ENCODE measurements around the gene PPA1.

- TF ChIP-seq, protein P1, sequence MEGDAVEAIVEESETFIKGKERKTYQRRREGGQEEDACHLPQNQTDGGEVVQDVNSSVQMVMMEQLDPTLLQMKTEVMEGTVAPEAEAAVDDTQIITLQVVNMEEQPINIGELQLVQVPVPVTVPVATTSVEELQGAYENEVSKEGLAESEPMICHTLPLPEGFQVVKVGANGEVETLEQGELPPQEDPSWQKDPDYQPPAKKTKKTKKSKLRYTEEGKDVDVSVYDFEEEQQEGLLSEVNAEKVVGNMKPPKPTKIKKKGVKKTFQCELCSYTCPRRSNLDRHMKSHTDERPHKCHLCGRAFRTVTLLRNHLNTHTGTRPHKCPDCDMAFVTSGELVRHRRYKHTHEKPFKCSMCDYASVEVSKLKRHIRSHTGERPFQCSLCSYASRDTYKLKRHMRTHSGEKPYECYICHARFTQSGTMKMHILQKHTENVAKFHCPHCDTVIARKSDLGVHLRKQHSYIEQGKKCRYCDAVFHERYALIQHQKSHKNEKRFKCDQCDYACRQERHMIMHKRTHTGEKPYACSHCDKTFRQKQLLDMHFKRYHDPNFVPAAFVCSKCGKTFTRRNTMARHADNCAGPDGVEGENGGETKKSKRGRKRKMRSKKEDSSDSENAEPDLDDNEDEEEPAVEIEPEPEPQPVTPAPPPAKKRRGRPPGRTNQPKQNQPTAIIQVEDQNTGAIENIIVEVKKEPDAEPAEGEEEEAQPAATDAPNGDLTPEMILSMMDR (IDR thresholded peaks at IDR 0.05), result no peak
- no peak for TF ChIP-seq POLR2A (IDR thresholded peaks at IDR 0.05)
These were observed 1.6 kb upstream of the PPA1 start for GRCh38 chr10:70234668-70235447.

All from thyroid gland (tissue), 4 donors.